Measurements from ENCODE around the gene YPEL2. TPM values are rescaled to one million over a fixed set of nuclear protein-coding genes. Genes with fewer than 3 reads are reported as not detected.

Gene YPEL2
- total RNA-seq, 1 experiment from 2014 or later = 2.9 TPM

GRCh38 chr17:59431601-59432000, 100.1 kb downstream of the YPEL2 start:
- BruUV-seq (replicated peaks) = no TSS peak
- peaks cover 14% of the 10 kb centered on the region for H3K4me1 ChIP-seq
- no peaks in the 10 kb centered on the region for H3K9me3 Mint-ChIP-seq (ENCODE audit: unreplicated experiment)
- no peaks in the 10 kb centered on the region for H3K36me3 Mint-ChIP-seq (ENCODE audit: insufficient read depth, unreplicated experiment)
- H3K4me3 Mint-ChIP-seq (ENCODE audit: unreplicated experiment) = no peak overlapping the region
- H3K27me3 ChIP-seq (replicated peaks; ENCODE audit: control insufficient read depth, insufficient read depth, low read length) = no peaks in the 10 kb centered on the region
- no peak overlapping the region for H3K4me3 ChIP-seq (ENCODE audit: low read depth, low read length)
- peaks cover 7% of the 10 kb centered on the region for H3K4me1 Mint-ChIP-seq (ENCODE audit: low read depth, unreplicated experiment)
- TF ChIP-seq CTCF (IDR thresholded peaks at IDR 0.05; ENCODE audit: insufficient read depth in 1 of 2, low read depth in 1 of 2, low read length in 1 of 2, severe bottlenecking in 1 of 2, unreplicated experiment in 1 of 2) = no peak
- H3K9me3 ChIP-seq = no peaks in the 10 kb centered on the region
- intact Hi-C loops (cut with micrococcal nuclease; ENCODE audit: unreplicated experiment) = no loop called here
- DNase-seq = no peak
- ChIA-PET POLR2A (no interaction called here), CTCF (interaction anchor here (1.0 to 1.3 kb wide), 2 partner anchors 102 to 212 kb away, joined by 3 to 4 read pairs; no protein-coding TSS in a partner anchor)
- no peak overlapping the region for H3K27ac Mint-ChIP-seq (ENCODE audit: unreplicated experiment)
- H3K36me3 ChIP-seq (ENCODE audit: control insufficient read depth, insufficient read depth, low read length) = no peaks in the 10 kb centered on the region
- H3K27me3 Mint-ChIP-seq (ENCODE audit: insufficient read depth, unreplicated experiment) = no peaks in the 10 kb centered on the region

GRCh38 chr17:59432657-59433056, 101.2 kb downstream of the YPEL2 start:
- H3K27ac Mint-ChIP-seq (ENCODE audit: unreplicated experiment) = no peak overlapping the region
- no peak overlapping the region for H3K4me3 ChIP-seq (ENCODE audit: low read depth, low read length)
- no peak overlapping the region for H3K4me3 Mint-ChIP-seq (ENCODE audit: unreplicated experiment)
- peaks cover 14% of the 10 kb centered on the region for H3K4me1 ChIP-seq
- CTCF ChIA-PET = interaction anchor here (1.3 kb wide), 1 partner anchor 213 kb away, joined by 3 read pairs; no protein-coding TSS in a partner anchor
- H3K9me3 Mint-ChIP-seq (ENCODE audit: unreplicated experiment) = no peaks in the 10 kb centered on the region
- H3K4me1 Mint-ChIP-seq (ENCODE audit: low read depth, unreplicated experiment) = peaks cover 7% of the 10 kb centered on the region
- DNase-seq = no peak
- no peaks in the 10 kb centered on the region for H3K9me3 ChIP-seq
- no peak for TF ChIP-seq CTCF (IDR thresholded peaks at IDR 0.05; ENCODE audit: insufficient read depth in 1 of 2, low read depth in 1 of 2, low read length in 1 of 2, severe bottlenecking in 1 of 2, unreplicated experiment in 1 of 2)
- BruUV-seq (replicated peaks) = no TSS peak
- intact Hi-C loops (cut with micrococcal nuclease; ENCODE audit: unreplicated experiment) = no loop called here
- H3K36me3 Mint-ChIP-seq (ENCODE audit: insufficient read depth, unreplicated experiment) = no peaks in the 10 kb centered on the region
- H3K27me3 ChIP-seq (replicated peaks; ENCODE audit: control insufficient read depth, insufficient read depth, low read length) = no peaks in the 10 kb centered on the region
- POLR2A ChIA-PET = interaction anchor here (0.6 kb wide), 2 partner anchors 67 to 97 kb away, joined by 4 read pairs; no protein-coding TSS in a partner anchor
- H3K27me3 Mint-ChIP-seq (ENCODE audit: insufficient read depth, unreplicated experiment) = no peaks in the 10 kb centered on the region
- H3K36me3 ChIP-seq (ENCODE audit: control insufficient read depth, insufficient read depth, low read length) = no peaks in the 10 kb centered on the region

- Histone ChIP-seq H3K4me1 (peaks cover 14% of the 10 kb centered on the region), H3K27me3 (replicated peaks; ENCODE audit: control insufficient read depth, insufficient read depth, low read length) (no peaks in the 10 kb centered on the region), H3K9me3 (no peaks in the 10 kb centered on the region), H3K36me3 (ENCODE audit: control insufficient read depth, insufficient read depth, low read length) (no peaks in the 10 kb centered on the region), H3K4me3 (ENCODE audit: low read depth, low read length) (no peak overlapping the region)
- no peak for DNase-seq
- Mint-ChIP-seq H3K27me3 (ENCODE audit: insufficient read depth, unreplicated experiment) (no peaks in the 10 kb centered on the region), H3K27ac (ENCODE audit: unreplicated experiment) (no peak overlapping the region), H3K4me1 (ENCODE audit: low read depth, unreplicated experiment) (peaks cover 7% of the 10 kb centered on the region), H3K9me3 (ENCODE audit: unreplicated experiment) (no peaks in the 10 kb centered on the region), H3K4me3 (ENCODE audit: unreplicated experiment) (no peak overlapping the region), H3K36me3 (ENCODE audit: insufficient read depth, unreplicated experiment) (no peaks in the 10 kb centered on the region)
- ChIA-PET POLR2A (no interaction called here), CTCF (interaction anchor here (1.0 kb wide), 1 partner anchor 104 kb away, joined by 4 read pairs; no protein-coding TSS in a partner anchor)
- intact Hi-C loops (cut with micrococcal nuclease; ENCODE audit: unreplicated experiment) = no loop called here
- no TSS peak for BruUV-seq (replicated peaks)
- no peak for TF ChIP-seq CTCF (IDR thresholded peaks at IDR 0.05; ENCODE audit: insufficient read depth in 1 of 2, low read depth in 1 of 2, low read length in 1 of 2, severe bottlenecking in 1 of 2, unreplicated experiment in 1 of 2)
Observed at GRCh38 chr17:59433586-59433985, 102.1 kb downstream of the YPEL2 start.

All from Caco-2 (cell line).